ENCODE measurements around the gene INS. TPM values are rescaled to one million over a fixed set of nuclear protein-coding genes. Genes with fewer than 3 reads are reported as not detected.

INS gene
- total RNA-seq, 4 donors from 2014 or later = not detected

GRCh38 chr11:2120359-2121100 lies 40.5 kb downstream of the INS start:
- Histone ChIP-seq H3K27me3 (peaks cover 0 to 70% (median 4%) of the 10 kb centered on the region in 4 donors), H3K9me3 (peaks cover 0 to 17% (median 8%) of the 10 kb centered on the region in 3 donors), H3K4me3 (no peak overlapping the region), H3K4me1 (peaks cover 0 to 8% (median 0%) of the 10 kb centered on the region in 3 donors), H3K36me3 (no peaks in the 10 kb centered on the region), H3K27ac (no peak overlapping the region)
- intact Hi-C loops (cut with DNase I) = no loop called here
- DNase-seq = no peak
- WGBS, 2 donors = 40 to 56% methylated on average over 2 to 7 of the region's 23 CpGs
- no peak for TF ChIP-seq CTCF (IDR thresholded peaks at IDR 0.05)
- no peak for TF ChIP-seq POLR2A (IDR thresholded peaks at IDR 0.05)

- Histone ChIP-seq H3K27me3 (peaks cover 0 to 60% (median 4%) of the 10 kb centered on the region in 4 donors), H3K4me3 (no peak overlapping the region), H3K9me3 (peaks cover 0 to 17% (median 8%) of the 10 kb centered on the region in 3 donors), H3K27ac (no peak overlapping the region), H3K36me3 (no peaks in the 10 kb centered on the region), H3K4me1 (peaks cover 0 to 8% (median 0%) of the 10 kb centered on the region in 3 donors)
- intact Hi-C loops (cut with DNase I) = no loop called here
- no peak for TF ChIP-seq CTCF (IDR thresholded peaks at IDR 0.05)
- no peak for TF ChIP-seq POLR2A (IDR thresholded peaks at IDR 0.05)
- 39 to 58% methylated on average over 4 of the region's 4 CpGs for WGBS, 2 donors
- DNase-seq = no peak
Measured at GRCh38 chr11:2118677-2119076, 42.3 kb downstream of the INS start.

- Histone ChIP-seq H3K4me3 (no peak overlapping the region), H3K9me3 (peaks cover 0 to 17% (median 8%) of the 10 kb centered on the region in 3 donors), H3K36me3 (no peaks in the 10 kb centered on the region), H3K4me1 (no peaks in the 10 kb centered on the region), H3K27me3 (peaks cover 0 to 46% (median 0%) of the 10 kb centered on the region in 4 donors), H3K27ac (no peak overlapping the region)
- WGBS, 2 donors = 82 to 100% methylated on average over 1 of the region's 1 CpG
- TF ChIP-seq CTCF (IDR thresholded peaks at IDR 0.05) = no peak
- TF ChIP-seq POLR2A (IDR thresholded peaks at IDR 0.05) = no peak
- DNase-seq = no peak
- intact Hi-C loops (cut with DNase I) = no loop called here
Measured at GRCh38 chr11:2116680-2117079, 44.3 kb downstream of the INS start.

GRCh38 chr11:2115308-2115707 lies 45.7 kb downstream of the INS start:
- Histone ChIP-seq H3K4me3 (no peak overlapping the region), H3K27ac (no peak overlapping the region), H3K9me3 (peaks cover 0 to 17% (median 8%) of the 10 kb centered on the region in 3 donors), H3K4me1 (no peaks in the 10 kb centered on the region), H3K27me3 (peaks cover 0 to 33% (median 0%) of the 10 kb centered on the region in 4 donors), H3K36me3 (no peaks in the 10 kb centered on the region)
- DNase-seq = no peak
- intact Hi-C loops (cut with DNase I) = no loop called here
- no peak for TF ChIP-seq CTCF (IDR thresholded peaks at IDR 0.05)
- no peak for TF ChIP-seq POLR2A (IDR thresholded peaks at IDR 0.05)
- 86% methylated on average over 3 of the region's 12 CpGs; no CpG with 5 or more reads in 1 of the 2 donors for WGBS, 2 donors

- TF ChIP-seq CTCF (IDR thresholded peaks at IDR 0.05) (no peak), POLR2A (IDR thresholded peaks at IDR 0.05) (no peak)
- Histone ChIP-seq H3K27me3 (peaks cover 0 to 31% (median 0%) of the 10 kb centered on the region in 4 donors), H3K27ac (no peak overlapping the region), H3K4me1 (peaks cover 0 to 3% (median 0%) of the 10 kb centered on the region in 3 donors), H3K4me3 (no peak overlapping the region), H3K9me3 (peaks cover 0 to 17% (median 8%) of the 10 kb centered on the region in 3 donors), H3K36me3 (no peaks in the 10 kb centered on the region)
- 84 to 90% methylated on average over 9 to 17 of the region's 32 CpGs for WGBS, 2 donors
- intact Hi-C loops (cut with DNase I) = no loop called here
- DNase-seq = no peak
Measured at GRCh38 chr11:2114430-2115241, 46.4 kb downstream of the INS start.

Data from esophagus squamous epithelium (tissue), 5 donors.